Liver (tissue), 3 donors: Measurements from ENCODE around the gene HOXB3.

Experiments
- ATF3 ChIP-seq: IDR thresholded peaks from 2 replicates; pipeline ENCODE4 v1.6.1; 2016; ENCODE audit warnings: antibody characterized with exemption
- CTCF ChIP-seq: fragments of 150-350 bp; IDR thresholded peaks from 2 replicates; pipeline ENCODE4 v1.5.1; 2017; ENCODE audit warnings: improper control_type of control experiment, low read depth, low read length; ENCODE audit not compliant: missing input control
- EGR1 ChIP-seq, 2 donors: IDR thresholded peaks; 2 replicates each; pipeline ENCODE4 v1.6.1; 2016 to 2018; ENCODE audit warnings: antibody characterized with exemption in 2 of 2, low read depth in 2 of 2
- GABPA ChIP-seq, 2 donors: IDR thresholded peaks in 1 of 2; conservative IDR thresholded peaks in 1 of 2; 2 replicates each; pipeline ENCODE4 v1.6.1; 2016; ENCODE audit warnings: antibody characterized with exemption in 2 of 2, mild to moderate bottlenecking in 1 of 2, moderate library complexity in 1 of 2
- JUND ChIP-seq, 2 donors: IDR thresholded peaks; 2 replicates each; pipeline ENCODE4 v1.6.1; 2016; ENCODE audit warnings: antibody characterized with exemption in 2 of 2
- MAX ChIP-seq: IDR thresholded peaks from 2 replicates; pipeline ENCODE4 v1.6.1; 2016; ENCODE audit warnings: antibody characterized with exemption
- NR2F2 ChIP-seq: IDR thresholded peaks from 2 replicates; pipeline ENCODE4 v1.6.1; 2016; ENCODE audit warnings: antibody characterized with exemption
- RAD21 ChIP-seq, 2 donors: IDR thresholded peaks; 2 replicates each; pipeline ENCODE4 v1.6.1; 2016; ENCODE audit warnings: antibody characterized with exemption in 2 of 2, mild to moderate bottlenecking in 2 of 2
- REST ChIP-seq: IDR thresholded peaks from 2 replicates; pipeline ENCODE4 v1.6.1; 2016; ENCODE audit warnings: antibody characterized with exemption, mild to moderate bottlenecking
- SP1 ChIP-seq: IDR thresholded peaks from 2 replicates; pipeline ENCODE4 v1.6.1; 2018; ENCODE audit warnings: antibody characterized with exemption, mild to moderate bottlenecking
- TAF1 ChIP-seq: conservative IDR thresholded peaks from 2 replicates; pipeline ENCODE4 v1.6.1; 2016; ENCODE audit warnings: antibody characterized with exemption, mild to moderate bottlenecking
- YY1 ChIP-seq: IDR thresholded peaks from 2 replicates; pipeline ENCODE4 v1.6.1; 2016; ENCODE audit warnings: antibody characterized with exemption, mild to moderate bottlenecking
- donor health status: healthy.
- donor health status: healthy.

- TF ChIP-seq CTCF (no peak), JUND (IDR thresholded peaks at IDR 0.05) (no peak), MAX (no peak), TAF1 (no peak), YY1 (no peak), ATF3 (no peak), SP1 (no peak), EGR1 (IDR thresholded peaks at IDR 0.05; ENCODE audit: low read depth in 2 of 2) (no peak), GABPA (IDR thresholded peaks at IDR 0.05 in 1 of 2, conservative IDR thresholded peaks at IDR 0.05 in 1 of 2) (no peak), REST (no peak), RAD21 (IDR thresholded peaks at IDR 0.05) (no peak), NR2F2 (no peak)
Observed at GRCh38 chr17:48624118-48624517, 34.1 kb upstream of the HOXB3 start.
